Spleen (tissue), 7 donors: ENCODE measurements around the gene GATAD2A.

Experiments
- POLR2A ChIP-seq, 3 donors: fragments of 450-650 bp; IDR thresholded peaks; one replicate each; pipeline ENCODE4 v1.5.1; 2017; ENCODE audit warnings: antibody characterized with exemption in 3 of 3, mild to moderate bottlenecking in 1 of 3
- POLR2AphosphoS5 ChIP-seq, 3 donors: sonication (generic); formaldehyde crosslinking; IDR thresholded peaks; one replicate each; pipeline ENCODE4 v1.5.1; 2017; ENCODE audit warnings: antibody characterized with exemption in 3 of 3
- TF ChIP-seq, protein P1 (sequence below), 11 experiments: fragments of 200-600 bp in 7 of 11; fragments of 450-650 bp in 4 of 11; sonication (generic) in 4 of 11; IDR thresholded peaks in 8 of 11; conservative IDR thresholded peaks in 3 of 11; 1 replicate in 7 of 11; 2 replicates in 4 of 11; pipeline versions ENCODE4 v1.4.0 to v1.8.0; 2016 to 2021; ENCODE audit warnings: antibody characterized with exemption in 11 of 11, inconsistent platforms in 4 of 11, mild to moderate bottlenecking in 1 of 11
- donor health status: DM: no; HTN: no; CAD: no; lungs with moderate emphysema.
- donor health status: DM: no; HTN: no; CAD: no.
- donor health status: DM: no; HTN: no; CAD: no.

GRCh38 chr19:19526581-19527370 is 121.3 kb downstream of the GATAD2A start:
- TF ChIP-seq, protein P1, sequence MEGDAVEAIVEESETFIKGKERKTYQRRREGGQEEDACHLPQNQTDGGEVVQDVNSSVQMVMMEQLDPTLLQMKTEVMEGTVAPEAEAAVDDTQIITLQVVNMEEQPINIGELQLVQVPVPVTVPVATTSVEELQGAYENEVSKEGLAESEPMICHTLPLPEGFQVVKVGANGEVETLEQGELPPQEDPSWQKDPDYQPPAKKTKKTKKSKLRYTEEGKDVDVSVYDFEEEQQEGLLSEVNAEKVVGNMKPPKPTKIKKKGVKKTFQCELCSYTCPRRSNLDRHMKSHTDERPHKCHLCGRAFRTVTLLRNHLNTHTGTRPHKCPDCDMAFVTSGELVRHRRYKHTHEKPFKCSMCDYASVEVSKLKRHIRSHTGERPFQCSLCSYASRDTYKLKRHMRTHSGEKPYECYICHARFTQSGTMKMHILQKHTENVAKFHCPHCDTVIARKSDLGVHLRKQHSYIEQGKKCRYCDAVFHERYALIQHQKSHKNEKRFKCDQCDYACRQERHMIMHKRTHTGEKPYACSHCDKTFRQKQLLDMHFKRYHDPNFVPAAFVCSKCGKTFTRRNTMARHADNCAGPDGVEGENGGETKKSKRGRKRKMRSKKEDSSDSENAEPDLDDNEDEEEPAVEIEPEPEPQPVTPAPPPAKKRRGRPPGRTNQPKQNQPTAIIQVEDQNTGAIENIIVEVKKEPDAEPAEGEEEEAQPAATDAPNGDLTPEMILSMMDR (IDR thresholded peaks at IDR 0.05 in 8 of 11, conservative IDR thresholded peaks at IDR 0.05 in 3 of 11) = no peak
- TF ChIP-seq POLR2A (IDR thresholded peaks at IDR 0.05) (no peak), POLR2AphosphoS5 (IDR thresholded peaks at IDR 0.05) (no peak)
